HEK293 (cell line): Measurements from ENCODE around the gene DSCAML1.

Experiments used
- CTCF ChIA-PET: fragments of 350-600 bp; formaldehyde crosslinking; extraction: SDS; loops from one replicate; lab custom pipeline; 2021; ENCODE audit warnings: antibody characterized with exemption; lab: Yijun Ruan, JAX
- POLR2A ChIA-PET: fragments of 300-600 bp; formaldehyde crosslinking; extraction: SDS; loops from one replicate; lab custom pipeline; 2020; ENCODE audit warnings: antibody characterized with exemption, inconsistent platforms; lab: Yijun Ruan, JAX
- H3K27ac ChIP-seq: fragments of 200-500 bp; sonication (Bioruptor generic); 2 replicates; pipeline ENCODE4 v1.5.1; 2014; ENCODE audit warnings: low read depth, low read length, control low read depth, inconsistent platforms; ENCODE audit errors: extremely low read depth
- H3K36me3 ChIP-seq, 2 experiments: fragments of 200-500 bp in 1 of 2; sonication (Bioruptor generic) in 1 of 2; 1 replicate in 1 of 2; 2 replicates in 1 of 2; pipeline ENCODE4 v1.5.1; 2014 to 2017; ENCODE audit warnings: inconsistent platforms in 2 of 2, low read length in 2 of 2; ENCODE audit not compliant: control insufficient read depth in 2 of 2, insufficient read depth in 1 of 2
- H3K4me1 ChIP-seq: fragments of 200-500 bp; sonication (Bioruptor generic); 2 replicates; pipeline ENCODE4 v1.5.1; 2014; ENCODE audit warnings: mild to moderate bottlenecking, low read length, inconsistent platforms; ENCODE audit not compliant: control insufficient read depth, insufficient read depth
- H3K4me3 ChIP-seq: 2 replicates; pipeline ENCODE4 v1.5.1; 2011; ENCODE audit warnings: low read depth, mild to moderate bottlenecking, control low read depth, low read length, moderate library complexity
- H3K9me3 ChIP-seq: fragments of 200-500 bp; sonication (Bioruptor generic); 2 replicates; pipeline ENCODE4 v1.5.1; 2014; ENCODE audit warnings: low read depth, low read length, inconsistent platforms; ENCODE audit not compliant: control insufficient read depth, insufficient read depth
- GFI1B ChIP-seq: fragments of 450-650 bp; formaldehyde crosslinking; IDR thresholded peaks from 2 replicates; pipeline ENCODE4 v1.5.1; 2016; ENCODE audit warnings: missing biosample characterization, missing genetic modification characterization
- GLIS2 ChIP-seq: fragments of 450-650 bp; formaldehyde crosslinking; IDR thresholded peaks from 2 replicates; pipeline ENCODE4 v1.5.1; 2016; ENCODE audit warnings: missing biosample characterization, missing genetic modification characterization
- OSR2 ChIP-seq: fragments of 450-650 bp; formaldehyde crosslinking; IDR thresholded peaks from 2 replicates; pipeline ENCODE4 v1.5.1; 2016; ENCODE audit warnings: missing biosample characterization, missing genetic modification characterization
- SP3 ChIP-seq: fragments of 450-650 bp; formaldehyde crosslinking; IDR thresholded peaks from 2 replicates; pipeline ENCODE4 v1.5.1; 2016; ENCODE audit warnings: missing biosample characterization, missing genetic modification characterization
- ZBTB7A ChIP-seq: fragments of 450-650 bp; formaldehyde crosslinking; IDR thresholded peaks from 2 replicates; pipeline ENCODE4 v1.5.1; 2016; ENCODE audit warnings: low read depth, missing biosample characterization, missing genetic modification characterization
- ZNF350 ChIP-seq: fragments of 450-650 bp; formaldehyde crosslinking; IDR thresholded peaks from 2 replicates; pipeline ENCODE4 v1.5.0; 2017; ENCODE audit warnings: missing biosample characterization, mild to moderate bottlenecking, missing genetic modification characterization
- ZNF670 ChIP-seq: fragments of 450-650 bp; formaldehyde crosslinking; IDR thresholded peaks from 2 replicates; pipeline ENCODE4 v1.5.1; 2016; ENCODE audit warnings: missing biosample characterization, missing genetic modification characterization, low read depth
- ZSCAN30 ChIP-seq: fragments of 450-650 bp; IDR thresholded peaks from 2 replicates; pipeline ENCODE4 v1.5.1; 2018; ENCODE audit warnings: missing biosample characterization, mild to moderate bottlenecking, missing genetic modification characterization, moderate library complexity
- TF ChIP-seq, protein P1 (sequence below): fragments of 450-650 bp; formaldehyde crosslinking; IDR thresholded peaks from 2 replicates; pipeline ENCODE4 v1.5.1; 2016; ENCODE audit warnings: missing biosample characterization, missing genetic modification characterization, low read depth

The DSCAML1 gene

DNA sequence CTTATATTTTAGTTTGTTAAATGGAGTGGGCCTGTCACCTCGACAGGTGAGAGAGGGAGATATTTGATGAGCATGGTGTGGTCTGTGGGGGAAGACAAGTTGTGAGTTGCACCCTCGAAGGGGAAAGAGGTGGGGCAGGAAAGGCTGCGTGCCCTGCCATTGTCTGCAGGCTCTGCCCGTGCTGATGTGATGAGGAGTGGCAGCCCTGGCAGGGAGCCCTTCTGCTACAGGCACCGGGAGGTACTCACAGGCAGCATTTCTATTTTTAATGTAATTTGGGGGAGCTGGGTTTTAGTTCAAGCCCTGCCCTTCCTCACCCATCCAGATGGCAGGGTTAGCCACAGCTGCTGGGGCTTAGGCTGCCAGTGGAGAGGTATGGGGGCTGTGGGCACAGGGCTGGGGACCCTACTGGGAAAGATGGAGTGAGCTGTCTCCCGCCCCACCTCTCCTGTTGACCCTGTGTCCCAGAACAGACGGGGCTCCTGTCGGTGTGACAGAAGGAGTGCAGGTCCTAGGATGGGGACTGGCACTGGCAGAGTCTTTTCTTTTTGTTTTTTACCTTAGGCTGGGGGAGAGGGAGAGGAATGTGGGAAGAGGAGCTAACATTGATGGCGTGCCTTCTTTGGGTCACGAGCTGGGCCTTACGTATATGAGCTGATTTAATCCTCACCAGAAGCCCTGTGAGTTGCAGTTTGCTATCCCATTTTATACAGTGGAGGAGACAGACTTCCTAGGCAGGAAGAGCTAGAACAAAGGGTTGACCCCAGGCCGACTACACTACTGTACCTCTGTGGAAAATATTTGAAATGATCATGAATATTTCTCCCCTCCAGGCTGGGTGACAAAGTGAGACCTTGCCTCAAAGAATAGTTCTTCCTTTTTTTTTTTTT, 417.8 kb downstream of the DSCAML1 start:
- Histone ChIP-seq H3K36me3 (peaks cover 0 to 85% of the 10 kb centered on the region in 2 experiments; a peak in 1 of 3 replicates), H3K9me3 (no peaks in the 10 kb centered on the region), H3K4me1 (no peaks in the 10 kb centered on the region)
- CTCF ChIA-PET: interaction anchor here (0.6 to 1.1 kb wide), 4 partner anchors 11 to 322 kb away, joined by 3 to 4 read pairs (median 4); no protein-coding TSS in a partner anchor
- TF ChIP-seq ZNF350 (tag by site-specific recombination): no peak
- TF ChIP-seq GFI1B (tag by site-specific recombination): no peak
- TF ChIP-seq ZNF670: no peak
- no peak for TF ChIP-seq GLIS2 (tag by site-specific recombination)
- TF ChIP-seq, protein P1, sequence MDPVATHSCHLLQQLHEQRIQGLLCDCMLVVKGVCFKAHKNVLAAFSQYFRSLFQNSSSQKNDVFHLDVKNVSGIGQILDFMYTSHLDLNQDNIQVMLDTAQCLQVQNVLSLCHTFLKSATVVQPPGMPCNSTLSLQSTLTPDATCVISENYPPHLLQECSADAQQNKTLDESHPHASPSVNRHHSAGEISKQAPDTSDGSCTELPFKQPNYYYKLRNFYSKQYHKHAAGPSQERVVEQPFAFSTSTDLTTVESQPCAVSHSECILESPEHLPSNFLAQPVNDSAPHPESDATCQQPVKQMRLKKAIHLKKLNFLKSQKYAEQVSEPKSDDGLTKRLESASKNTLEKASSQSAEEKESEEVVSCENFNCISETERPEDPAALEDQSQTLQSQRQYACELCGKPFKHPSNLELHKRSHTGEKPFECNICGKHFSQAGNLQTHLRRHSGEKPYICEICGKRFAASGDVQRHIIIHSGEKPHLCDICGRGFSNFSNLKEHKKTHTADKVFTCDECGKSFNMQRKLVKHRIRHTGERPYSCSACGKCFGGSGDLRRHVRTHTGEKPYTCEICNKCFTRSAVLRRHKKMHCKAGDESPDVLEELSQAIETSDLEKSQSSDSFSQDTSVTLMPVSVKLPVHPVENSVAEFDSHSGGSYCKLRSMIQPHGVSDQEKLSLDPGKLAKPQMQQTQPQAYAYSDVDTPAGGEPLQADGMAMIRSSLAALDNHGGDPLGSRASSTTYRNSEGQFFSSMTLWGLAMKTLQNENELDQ (tag by site-specific recombination): no peak
- no peak for TF ChIP-seq SP3
- TF ChIP-seq OSR2: no peak
- no peak for TF ChIP-seq ZBTB7A (tag by site-specific recombination)
- no peak for TF ChIP-seq ZSCAN30 (tag by site-specific recombination)
- TF ChIP-seq, all 188 proteins: peak for 0
- POLR2A ChIA-PET: no interaction called here
- Histone ChIP-seq H3K4me3 (no peak overlapping the region), H3K27ac (no peak overlapping the region)
